HG03139 (cell line): Measurements from ENCODE around the gene SLC25A12.

ENCODE experiments used
- ATAC-seq: cut with Tn5 transposase; IDR thresholded peaks from one replicate; pipeline ENCODE4 v1.9.1; 2021; ENCODE audit not compliant: unreplicated experiment

The SLC25A12 gene

DNA sequence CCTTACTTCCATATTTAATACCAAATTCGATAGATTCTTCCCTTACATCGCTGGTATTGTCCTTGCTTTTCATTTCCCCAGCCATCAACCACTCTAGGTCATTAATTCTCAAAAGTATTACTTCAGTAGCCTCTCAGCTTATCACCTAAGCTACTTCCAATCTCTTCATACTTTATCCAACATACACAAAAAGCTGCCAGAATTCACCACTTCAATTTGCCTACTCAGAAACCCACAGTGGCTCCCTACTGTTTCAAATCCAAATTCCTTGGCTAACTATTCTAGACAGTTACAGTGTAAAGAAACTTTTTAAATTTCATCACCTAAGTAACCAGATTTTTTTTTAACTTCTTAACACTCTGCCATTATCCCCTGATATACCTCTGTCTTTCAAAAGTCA is 4.7 kb downstream of the SLC25A12 start:
- ATAC-seq: no peak

DNA sequence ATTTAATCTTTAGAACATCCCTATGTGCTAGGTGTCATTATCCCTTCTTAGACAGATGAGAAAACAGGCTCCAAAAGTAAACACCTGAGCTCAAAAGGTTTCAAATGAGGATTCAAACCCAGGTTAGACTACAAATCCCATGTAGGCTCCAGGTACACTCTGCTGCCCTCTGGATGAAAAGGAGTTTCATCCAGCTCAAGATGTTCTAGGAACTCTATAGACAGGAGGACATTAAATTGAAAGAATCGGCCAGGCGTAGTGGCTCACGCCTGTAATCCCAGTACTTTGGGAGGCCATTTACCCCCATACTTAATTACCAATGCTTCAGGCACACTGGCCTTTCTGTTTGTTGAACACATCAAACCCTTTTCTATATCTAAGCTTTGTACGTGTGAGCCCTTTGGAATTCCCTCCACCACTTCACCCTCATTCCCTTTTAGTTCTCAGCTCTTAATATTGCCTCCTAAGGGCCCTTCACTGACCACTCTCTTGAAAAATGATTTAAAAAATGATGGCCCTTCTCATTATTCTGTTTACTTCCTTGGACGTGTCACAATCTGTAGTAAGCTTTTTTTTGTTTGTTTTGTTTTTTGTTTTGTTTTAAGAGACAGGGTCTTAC is 10.7 kb downstream of the SLC25A12 start:
- no peak for ATAC-seq

- no peak for ATAC-seq
These were observed 11.8 kb downstream of the SLC25A12 start for GRCh38 chr2:171882089-171882769.

- ATAC-seq: no peak
These were observed 13.3 kb downstream of the SLC25A12 start for GRCh38 chr2:171880774-171881173.

DNA sequence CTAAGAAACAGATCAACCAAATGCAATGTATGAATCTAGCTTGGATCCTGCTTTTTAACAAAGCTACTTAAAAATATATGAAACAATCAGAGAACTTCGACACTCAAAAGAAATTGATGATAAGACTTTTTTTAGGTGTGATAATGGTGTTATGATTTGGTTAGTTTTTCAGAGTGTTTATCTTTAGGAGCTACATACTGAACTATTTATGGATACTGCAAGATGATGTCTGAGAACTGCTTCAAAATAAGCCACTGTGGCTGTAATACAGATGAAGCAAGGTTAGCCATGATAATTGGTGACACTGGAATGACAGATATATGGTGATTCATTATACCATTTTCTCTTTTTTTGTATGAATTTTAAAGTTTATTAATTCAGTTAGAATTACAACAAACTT is 14.2 kb downstream of the SLC25A12 start:
- no peak for ATAC-seq

DNA sequence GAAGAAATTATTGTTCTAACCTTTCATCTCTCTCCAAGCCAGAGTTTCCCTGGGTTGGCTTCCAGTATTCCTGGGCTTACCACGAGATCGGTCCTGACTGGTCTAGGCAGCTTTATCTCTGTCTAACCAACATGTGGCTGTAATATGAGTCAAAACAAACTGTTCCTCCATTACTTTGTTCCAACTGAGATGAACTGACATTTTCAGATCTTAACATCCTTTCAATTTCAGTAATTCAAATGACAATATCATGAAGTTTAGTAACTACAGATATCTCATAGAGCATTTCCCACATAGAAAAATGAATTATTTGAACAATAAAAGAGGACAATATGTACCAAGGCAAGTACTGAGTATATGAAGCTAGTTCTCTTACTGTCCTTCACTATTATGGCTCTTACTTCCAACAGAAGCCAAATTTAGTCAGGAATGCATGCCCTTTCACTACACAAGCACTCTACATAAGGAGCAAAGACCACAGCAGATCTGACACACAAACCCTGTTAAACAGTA is 15.5 kb downstream of the SLC25A12 start:
- ATAC-seq: no peak

- ATAC-seq: no peak
These were observed 19.1 kb downstream of the SLC25A12 start for GRCh38 chr2:171874963-171875362.

GRCh38 chr2:171874517-171874916 is 19.5 kb downstream of the SLC25A12 start:
- no peak for ATAC-seq

GRCh38 chr2:171864357-171864985 is 29.6 kb downstream of the SLC25A12 start:
- no peak for ATAC-seq

GRCh38 chr2:171862501-171862900 is 31.5 kb downstream of the SLC25A12 start:
- ATAC-seq: no peak

DNA sequence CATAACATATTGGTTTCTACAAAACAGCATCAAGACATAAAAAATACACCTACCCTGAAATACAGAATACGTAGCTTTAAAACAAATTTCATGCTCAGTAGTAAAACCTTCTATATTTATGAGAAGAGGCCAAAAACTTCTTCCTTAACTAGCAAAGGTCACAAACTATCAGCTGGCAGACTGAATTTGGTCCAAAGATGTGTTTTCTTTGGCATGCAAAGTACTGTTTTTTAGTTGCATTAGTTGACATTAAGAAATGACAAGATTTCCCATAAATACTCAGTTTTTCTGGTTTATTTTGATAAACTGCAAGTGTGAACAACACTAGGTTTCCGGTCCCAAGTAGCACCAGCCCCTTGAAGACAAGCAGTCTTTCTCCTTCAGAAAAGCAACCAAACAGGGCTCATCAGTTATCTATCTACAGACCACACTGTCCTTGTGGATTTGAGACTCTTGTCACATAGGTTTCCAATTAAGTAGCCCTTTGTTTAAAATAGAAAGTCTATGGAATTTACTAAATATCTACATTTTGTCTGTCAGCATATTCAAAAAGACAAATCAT is 35.6 kb downstream of the SLC25A12 start:
- ATAC-seq: no peak

DNA sequence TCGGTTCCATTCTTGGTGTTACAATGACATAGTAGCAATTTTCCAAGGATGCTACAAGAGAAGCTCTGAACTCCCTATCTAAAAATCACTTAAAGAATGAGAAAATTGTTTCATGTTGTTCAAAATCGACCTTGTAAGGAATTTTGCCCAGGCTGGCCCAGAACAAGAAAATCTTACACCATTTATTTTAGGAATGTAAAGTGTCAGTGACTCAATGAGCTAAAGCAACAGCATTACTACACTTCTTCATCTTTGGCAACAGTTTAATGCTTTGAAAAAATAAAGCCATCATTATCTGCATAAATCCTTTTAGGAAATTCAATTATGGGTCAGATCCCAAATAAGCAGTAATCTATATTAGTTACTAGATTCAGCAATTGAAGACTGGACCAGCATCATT is 38.6 kb downstream of the SLC25A12 start:
- ATAC-seq: no peak

GRCh38 chr2:171852366-171852888 is 41.6 kb downstream of the SLC25A12 start:
- no peak for ATAC-seq

GRCh38 chr2:171847627-171848026 is 46.4 kb downstream of the SLC25A12 start:
- ATAC-seq: no peak

- ATAC-seq: no peak
These were observed 47.1 kb downstream of the SLC25A12 start for GRCh38 chr2:171846894-171847293.

GRCh38 chr2:171841996-171842395 is 52.0 kb downstream of the SLC25A12 start:
- no peak for ATAC-seq

GRCh38 chr2:171837736-171838135 is 56.3 kb downstream of the SLC25A12 start:
- ATAC-seq: no peak

GRCh38 chr2:171836146-171836910 is 57.7 kb downstream of the SLC25A12 start:
- ATAC-seq: no peak

- ATAC-seq: no peak
These were observed 58.7 kb downstream of the SLC25A12 start for GRCh38 chr2:171835386-171835785.

DNA sequence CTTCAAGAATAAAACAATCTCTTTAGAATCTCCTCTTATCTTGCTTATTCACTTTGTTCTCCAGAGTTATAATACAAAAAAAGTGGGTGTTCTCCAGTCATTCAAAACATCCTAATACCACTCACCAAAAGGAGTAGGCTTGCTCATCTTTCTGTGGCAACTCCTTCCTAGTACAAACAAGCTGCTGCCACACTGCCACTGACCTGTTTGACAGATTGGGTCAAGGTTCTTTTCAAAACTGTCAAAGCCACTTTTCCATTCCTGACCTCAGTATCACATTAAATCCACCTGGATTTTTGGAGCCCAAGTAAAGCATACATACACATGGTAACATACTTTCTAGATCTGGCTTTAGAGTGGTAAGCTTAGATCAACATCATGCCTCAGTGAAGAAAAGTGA is 59.8 kb downstream of the SLC25A12 start:
- ATAC-seq: no peak

DNA sequence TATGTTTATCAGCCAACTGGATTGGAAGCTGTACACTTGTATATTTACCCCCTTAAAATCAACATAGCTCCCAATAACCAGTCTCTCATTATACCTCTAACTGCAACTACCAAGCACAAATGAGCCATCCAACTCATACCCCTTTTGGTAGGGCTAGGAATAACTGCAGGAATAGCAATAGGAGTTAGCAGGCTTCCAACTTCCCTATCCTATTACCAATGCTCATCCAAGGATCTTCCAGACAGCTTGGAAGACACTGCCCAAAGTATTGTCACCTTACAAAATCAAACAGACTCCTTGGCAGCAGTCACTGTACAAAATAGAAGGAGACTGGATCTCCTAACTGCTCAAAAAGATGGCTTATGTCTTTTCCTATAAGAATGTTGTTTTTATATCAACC is 61.6 kb downstream of the SLC25A12 start:
- ATAC-seq: no peak
